ENCODE results near the gene PRCP. TPM values are rescaled to one million over a fixed set of nuclear protein-coding genes. Genes with fewer than 3 reads are reported as not detected.

The PRCP gene
- total RNA-seq, 1 donor from 2014 or later, result 29.8 TPM

- ChIA-PET CTCF (no interaction called here), POLR2A (no interaction called here)
- DNase-seq (no peak), ATAC-seq (ENCODE audit: low read depth) (no peak)
- intact Hi-C loops (cut with micrococcal nuclease), result loop anchor here (2.0 kb wide), 1 partner anchor 14 kb away; no protein-coding TSS in a partner anchor
- TF ChIP-seq, protein P1, sequence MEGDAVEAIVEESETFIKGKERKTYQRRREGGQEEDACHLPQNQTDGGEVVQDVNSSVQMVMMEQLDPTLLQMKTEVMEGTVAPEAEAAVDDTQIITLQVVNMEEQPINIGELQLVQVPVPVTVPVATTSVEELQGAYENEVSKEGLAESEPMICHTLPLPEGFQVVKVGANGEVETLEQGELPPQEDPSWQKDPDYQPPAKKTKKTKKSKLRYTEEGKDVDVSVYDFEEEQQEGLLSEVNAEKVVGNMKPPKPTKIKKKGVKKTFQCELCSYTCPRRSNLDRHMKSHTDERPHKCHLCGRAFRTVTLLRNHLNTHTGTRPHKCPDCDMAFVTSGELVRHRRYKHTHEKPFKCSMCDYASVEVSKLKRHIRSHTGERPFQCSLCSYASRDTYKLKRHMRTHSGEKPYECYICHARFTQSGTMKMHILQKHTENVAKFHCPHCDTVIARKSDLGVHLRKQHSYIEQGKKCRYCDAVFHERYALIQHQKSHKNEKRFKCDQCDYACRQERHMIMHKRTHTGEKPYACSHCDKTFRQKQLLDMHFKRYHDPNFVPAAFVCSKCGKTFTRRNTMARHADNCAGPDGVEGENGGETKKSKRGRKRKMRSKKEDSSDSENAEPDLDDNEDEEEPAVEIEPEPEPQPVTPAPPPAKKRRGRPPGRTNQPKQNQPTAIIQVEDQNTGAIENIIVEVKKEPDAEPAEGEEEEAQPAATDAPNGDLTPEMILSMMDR (IDR thresholded peaks at IDR 0.05), result no peak
- Mint-ChIP-seq H3K27ac (no peak overlapping the region), H3K27me3 (no peaks in the 10 kb centered on the region), H3K4me3 (no peak overlapping the region), H3K4me1 (peaks cover 2% of the 10 kb centered on the region), H3K36me3 (ENCODE audit: low read depth) (peaks cover 31% of the 10 kb centered on the region), H3K9me3 (no peaks in the 10 kb centered on the region)
These were observed 25.3 kb downstream of the PRCP start for GRCh38 chr11:82874646-82875523.

GRCh38 chr11:82873919-82874333, 26.3 kb downstream of the PRCP start:
- DNase-seq (no peak), ATAC-seq (ENCODE audit: low read depth) (no peak)
- Mint-ChIP-seq H3K27me3 (no peaks in the 10 kb centered on the region), H3K4me1 (peaks cover 2% of the 10 kb centered on the region), H3K27ac (no peak overlapping the region), H3K9me3 (no peaks in the 10 kb centered on the region), H3K4me3 (no peak overlapping the region), H3K36me3 (ENCODE audit: low read depth) (peaks cover 21% of the 10 kb centered on the region)
- intact Hi-C loops (cut with micrococcal nuclease), result loop anchor here (2.0 kb wide), 1 partner anchor 15 kb away; no protein-coding TSS in a partner anchor
- ChIA-PET POLR2A (no interaction called here), CTCF (no interaction called here)
- TF ChIP-seq, protein P1 (IDR thresholded peaks at IDR 0.05), result no peak

DNA sequence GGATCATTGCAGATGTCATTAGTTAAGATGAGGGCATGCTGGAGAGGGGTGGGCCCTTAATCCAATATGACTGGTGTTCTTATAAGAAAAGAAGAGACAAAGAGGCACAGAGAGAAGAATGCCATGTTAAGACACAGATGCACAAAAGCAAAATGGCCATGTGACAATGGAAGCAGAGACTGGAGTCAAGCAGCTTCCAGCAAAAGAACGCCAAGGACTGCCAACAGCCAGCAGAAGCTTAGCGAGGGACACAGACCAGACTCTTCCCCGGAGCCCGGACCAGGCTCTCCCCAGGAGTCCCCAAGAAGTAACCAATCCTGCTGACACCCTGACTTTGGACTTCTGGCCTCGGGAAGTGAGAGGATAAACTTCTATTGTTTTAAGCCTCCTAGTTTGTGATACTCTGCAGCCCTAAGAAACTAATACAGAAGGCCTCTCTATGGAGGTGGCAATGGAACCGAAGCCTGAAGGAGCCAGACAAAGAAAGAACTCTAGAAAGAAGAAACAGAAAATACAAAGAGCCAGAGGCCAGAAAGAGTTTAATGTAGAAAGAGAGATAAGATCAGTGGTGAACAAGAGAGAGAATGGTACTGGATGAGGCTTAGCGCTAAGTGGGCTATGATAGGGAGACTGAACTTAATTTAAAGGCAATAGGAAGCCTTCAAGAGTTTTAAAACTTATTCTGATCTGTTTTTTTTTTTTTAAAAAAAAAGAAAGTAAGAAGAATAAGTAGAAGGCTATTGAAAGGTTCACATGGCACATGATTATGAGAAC, 27.7 kb downstream of the PRCP start:
- ATAC-seq (ENCODE audit: low read depth) (no peak), DNase-seq (no peak)
- TF ChIP-seq, protein P1 (IDR thresholded peaks at IDR 0.05), result no peak
- H3K27ac Mint-ChIP-seq, result no peak overlapping the region
- no peak overlapping the region for H3K4me3 Mint-ChIP-seq
- POLR2A ChIA-PET, result no interaction called here
- peaks cover 4% of the 10 kb centered on the region for H3K4me1 Mint-ChIP-seq
- H3K27me3 Mint-ChIP-seq, result no peaks in the 10 kb centered on the region
- intact Hi-C loops (cut with micrococcal nuclease), result no loop called here
- H3K9me3 Mint-ChIP-seq, result no peaks in the 10 kb centered on the region
- CTCF ChIA-PET, result interaction anchor here (0.7 kb wide), 1 partner anchor 377 kb away, joined by 4 read pairs; no protein-coding TSS in a partner anchor
- H3K36me3 Mint-ChIP-seq (ENCODE audit: low read depth), result peaks cover 9% of the 10 kb centered on the region

DNA sequence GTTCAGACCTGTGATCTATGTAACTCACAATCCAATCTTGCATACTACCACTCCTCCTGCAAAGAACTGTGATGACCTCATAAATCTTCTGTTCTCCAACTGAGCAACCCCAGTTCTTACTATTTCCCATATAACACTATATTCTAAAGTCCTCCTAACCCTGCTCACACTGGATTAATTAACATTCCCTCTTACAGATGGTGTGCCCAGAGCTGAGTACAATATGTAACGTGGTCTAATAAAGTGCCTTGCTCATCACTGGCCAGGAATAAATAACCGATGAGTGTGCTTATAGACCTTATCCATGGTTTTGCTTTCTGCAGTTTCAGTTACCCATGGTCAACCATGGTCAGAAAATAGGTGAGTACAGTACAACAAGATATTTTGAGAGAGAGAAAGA, 28.6 kb downstream of the PRCP start:
- peaks cover 8% of the 10 kb centered on the region for H3K4me1 Mint-ChIP-seq
- no peak for ATAC-seq (ENCODE audit: low read depth)
- CTCF ChIA-PET, result no interaction called here
- DNase-seq, result no peak
- H3K9me3 Mint-ChIP-seq, result no peaks in the 10 kb centered on the region
- intact Hi-C loops (cut with micrococcal nuclease), result no loop called here
- H3K27ac Mint-ChIP-seq, result no peak overlapping the region
- TF ChIP-seq, protein P1 (IDR thresholded peaks at IDR 0.05), result no peak
- H3K36me3 Mint-ChIP-seq (ENCODE audit: low read depth), result peaks cover 5% of the 10 kb centered on the region
- H3K27me3 Mint-ChIP-seq, result no peaks in the 10 kb centered on the region
- POLR2A ChIA-PET, result no interaction called here
- H3K4me3 Mint-ChIP-seq, result no peak overlapping the region

- Mint-ChIP-seq H3K36me3 (ENCODE audit: low read depth) (no peaks in the 10 kb centered on the region), H3K9me3 (no peaks in the 10 kb centered on the region), H3K27me3 (no peaks in the 10 kb centered on the region), H3K4me1 (peaks cover 8% of the 10 kb centered on the region), H3K4me3 (no peak overlapping the region), H3K27ac (no peak overlapping the region)
- no peak for DNase-seq
- ATAC-seq (ENCODE audit: low read depth), result no peak
- intact Hi-C loops (cut with micrococcal nuclease), result no loop called here
- TF ChIP-seq, protein P1 (IDR thresholded peaks at IDR 0.05), result no peak
- CTCF ChIA-PET, result interaction anchor here (1.2 to 3.1 kb wide), 2 partner anchors 30 to 413 kb away, joined by 3 to 39 read pairs; partner anchors contain the start of genes DDIAS and PRCP
- POLR2A ChIA-PET, result no interaction called here
These were observed 30.6 kb downstream of the PRCP start for GRCh38 chr11:82869657-82870056.
